ENCODE results near the gene HTR4. TPM values are rescaled to one million over a fixed set of nuclear protein-coding genes. Genes with fewer than 3 reads are reported as not detected.

Gene HTR4
- total RNA-seq, 1 experiment from 2014 or later = not detected

- Histone ChIP-seq H3T11ph (ENCODE audit: low read length) (no peak overlapping the region), H3K79me1 (ENCODE audit: insufficient read depth, low read depth, low read length, poor library complexity, severe bottlenecking) (no peaks in the 10 kb centered on the region), H3K9me3 (ENCODE audit: control insufficient read depth, low read depth, low read length) (no peaks in the 10 kb centered on the region), H3K4me1 (ENCODE audit: insufficient read depth, low read length) (peaks cover 6% of the 10 kb centered on the region; the same call in 1 of the 2 replicates), H4K5ac (ENCODE audit: insufficient read length, low read depth, low read length) (no peak overlapping the region), H3K4me2 (ENCODE audit: insufficient read depth, insufficient read length, low read length) (no peak overlapping the region), H3K27me3 (ENCODE audit: insufficient read depth, low read length) (no peaks in the 10 kb centered on the region), H3K27ac (ENCODE audit: insufficient read length, low read depth, low read length) (no peak overlapping the region), H2BK12ac (ENCODE audit: insufficient read length, low read depth, low read length) (no peak overlapping the region), H3K79me2 (ENCODE audit: insufficient read depth, low read length) (peaks cover 2% of the 10 kb centered on the region; the same call in 1 of the 2 replicates), H2BK120ac (ENCODE audit: low read depth, low read length, poor library complexity, severe bottlenecking) (no peak overlapping the region), H2BK15ac (ENCODE audit: low read depth, low read length) (no peak overlapping the region), H3K9ac (ENCODE audit: extremely low read depth, insufficient read length, low read length) (no peak overlapping the region), H2BK5ac (ENCODE audit: insufficient read length, low read length) (no peak overlapping the region), H3K4ac (ENCODE audit: low read depth, low read length) (no peak overlapping the region), H3K14ac (ENCODE audit: insufficient read depth, low read length) (no peak overlapping the region), H4K91ac (ENCODE audit: insufficient read length, low read depth, low read length) (no peak overlapping the region), H4K20me1 (ENCODE audit: control insufficient read depth, insufficient read depth, insufficient read length) (no peaks in the 10 kb centered on the region), H2BK20ac (ENCODE audit: low read depth, low read length, poor library complexity, severe bottlenecking) (no peak overlapping the region), H3K56ac (ENCODE audit: insufficient read length, low read depth, low read length) (no peak overlapping the region), H4K8ac (replicated peaks; ENCODE audit: insufficient read length, low read depth, low read length) (no peak overlapping the region), H3K23ac (ENCODE audit: insufficient read length, low read depth, low read length) (no peak overlapping the region), H2AFZ (ENCODE audit: low read length) (no peak overlapping the region), H3K18ac (ENCODE audit: insufficient read length, low read depth, low read length) (no peak overlapping the region), H3K23me2 (ENCODE audit: insufficient read length, low read depth, low read length, poor library complexity, severe bottlenecking) (no peaks in the 10 kb centered on the region), H2AK5ac (ENCODE audit: insufficient read length, low read length) (no peak overlapping the region)
- H3K4me3 Mint-ChIP-seq = no peak overlapping the region
- peaks cover 26 to 29% of the 10 kb centered on the region in 2 experiments for H3K4me1 Mint-ChIP-seq
- H3K36me3 Mint-ChIP-seq (ENCODE audit: insufficient read depth in 1 of 3, low read depth in 3 of 3) = no peaks in the 10 kb centered on the region
- no peak overlapping the region for H3K27ac Mint-ChIP-seq
- H3K27me3 Mint-ChIP-seq (ENCODE audit: low read depth) = no peaks in the 10 kb centered on the region; the same call in 1 of the 2 replicates
- WGBS (ENCODE audit: extremely low coverage, insufficient read length, low lambda C conversion rate) = no CpG with 5 or more reads among the region's 5 CpGs
- TF ChIP-seq, protein P1, sequence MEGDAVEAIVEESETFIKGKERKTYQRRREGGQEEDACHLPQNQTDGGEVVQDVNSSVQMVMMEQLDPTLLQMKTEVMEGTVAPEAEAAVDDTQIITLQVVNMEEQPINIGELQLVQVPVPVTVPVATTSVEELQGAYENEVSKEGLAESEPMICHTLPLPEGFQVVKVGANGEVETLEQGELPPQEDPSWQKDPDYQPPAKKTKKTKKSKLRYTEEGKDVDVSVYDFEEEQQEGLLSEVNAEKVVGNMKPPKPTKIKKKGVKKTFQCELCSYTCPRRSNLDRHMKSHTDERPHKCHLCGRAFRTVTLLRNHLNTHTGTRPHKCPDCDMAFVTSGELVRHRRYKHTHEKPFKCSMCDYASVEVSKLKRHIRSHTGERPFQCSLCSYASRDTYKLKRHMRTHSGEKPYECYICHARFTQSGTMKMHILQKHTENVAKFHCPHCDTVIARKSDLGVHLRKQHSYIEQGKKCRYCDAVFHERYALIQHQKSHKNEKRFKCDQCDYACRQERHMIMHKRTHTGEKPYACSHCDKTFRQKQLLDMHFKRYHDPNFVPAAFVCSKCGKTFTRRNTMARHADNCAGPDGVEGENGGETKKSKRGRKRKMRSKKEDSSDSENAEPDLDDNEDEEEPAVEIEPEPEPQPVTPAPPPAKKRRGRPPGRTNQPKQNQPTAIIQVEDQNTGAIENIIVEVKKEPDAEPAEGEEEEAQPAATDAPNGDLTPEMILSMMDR (conservative IDR thresholded peaks at IDR 0.05) = no peak
- no peaks in the 10 kb centered on the region; a peak in 1 of 5 replicates for H3K9me3 Mint-ChIP-seq
- no peak for DNase-seq
Observed at GRCh38 chr5:148454576-148454975, 199.8 kb downstream of the HTR4 start.
